Measurements from ENCODE around the gene ARL6.

ARL6 gene

DNA sequence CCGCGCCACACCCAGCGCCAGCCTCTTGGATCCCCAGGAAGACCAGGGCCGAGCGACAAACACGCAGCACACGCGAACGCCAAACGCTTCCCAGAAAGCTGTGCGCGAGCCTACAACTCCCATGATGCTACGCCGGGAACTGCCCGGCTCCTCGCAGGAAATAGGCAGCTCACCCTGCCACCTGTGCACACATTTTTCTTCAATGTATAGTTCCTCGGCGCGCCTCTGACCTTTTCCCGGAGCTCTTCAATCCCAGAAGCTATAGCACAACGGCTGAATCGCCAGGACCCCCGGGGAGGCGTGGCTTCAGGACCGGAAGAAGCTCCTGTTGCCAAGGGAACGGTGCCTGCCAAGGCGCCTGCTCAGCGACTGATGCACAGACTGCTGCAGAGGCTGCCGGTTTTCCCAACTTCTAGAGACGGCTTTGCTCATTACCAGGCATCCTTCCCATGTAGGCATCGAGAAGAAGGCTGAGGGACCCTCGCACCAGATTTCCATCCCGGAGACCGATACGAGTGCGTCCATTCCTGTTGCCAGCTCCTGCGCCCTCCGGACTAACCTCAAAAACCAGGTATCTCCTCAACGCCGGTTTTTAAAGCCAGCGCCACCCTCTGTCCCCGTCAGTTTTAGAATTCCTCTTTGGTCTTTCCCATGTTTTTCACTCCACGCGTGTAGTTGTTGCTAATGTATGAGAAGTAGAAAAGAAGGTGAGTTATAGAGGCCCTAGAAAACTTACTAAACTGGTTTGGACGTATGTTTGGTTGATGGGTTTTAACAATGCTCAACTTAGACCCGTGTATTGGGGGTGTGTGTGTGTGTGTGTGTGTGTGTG lies at the start of gene ARL6:
Gene ARL6, plus strand, starts transcription at position 352 of the 832 bp plus-strand sequence. CDS start 3,350 bp downstream, outside the sequence.
- peak; percentile 93 for DNase-seq

DNA sequence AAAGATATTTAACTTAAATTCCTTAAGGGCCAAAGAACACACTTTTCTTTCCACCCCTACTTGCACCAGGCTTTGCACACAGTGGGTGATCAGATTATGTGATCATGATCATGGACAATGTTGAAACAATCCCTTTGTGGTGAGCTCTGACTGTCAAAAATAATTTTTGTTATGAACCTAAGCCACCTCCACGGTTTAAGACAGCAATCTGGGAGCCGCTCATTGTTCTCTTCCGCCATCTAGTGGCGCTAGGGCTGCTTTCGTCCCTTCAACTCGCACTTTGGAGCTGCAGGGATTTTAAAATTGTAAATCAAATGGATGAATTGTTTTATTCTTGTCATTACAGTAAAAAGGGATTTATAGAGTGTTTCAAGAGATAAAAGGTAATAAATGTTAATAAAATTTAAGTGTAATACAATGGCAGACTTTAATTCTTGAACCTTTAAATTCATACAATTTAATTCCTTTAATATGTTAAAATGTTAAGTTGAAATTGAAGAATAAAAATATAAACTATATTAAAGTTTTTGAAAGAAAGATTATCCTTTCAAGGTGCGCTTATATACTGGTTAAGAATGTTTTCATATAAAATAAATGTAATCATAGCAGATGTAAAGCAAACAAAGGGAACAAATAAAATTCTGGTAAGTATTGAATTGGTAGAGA lies 45.3 kb upstream of the ARL6 start:
- peak; percentile 89 for DNase-seq

DNA sequence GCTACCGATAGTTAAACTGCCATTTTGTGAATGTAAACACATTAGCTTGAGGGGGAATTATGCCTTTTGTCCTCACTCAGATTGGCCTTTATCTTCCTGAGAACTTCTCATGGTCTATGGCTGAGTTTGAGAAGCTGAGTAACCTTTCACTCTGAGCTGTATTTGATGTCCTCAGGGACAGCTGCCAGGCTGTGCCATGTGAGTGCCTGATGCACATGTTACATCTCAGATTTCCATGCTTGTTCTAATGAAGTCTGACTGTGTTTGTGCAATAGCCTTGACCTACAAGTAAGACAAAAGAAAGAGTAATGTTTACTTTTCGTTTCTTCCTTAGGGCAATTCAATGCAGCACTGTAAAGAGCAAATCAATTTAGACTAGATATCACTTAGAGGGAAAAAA lies 44.1 kb upstream of the ARL6 start:
- no peak for DNase-seq

DNA sequence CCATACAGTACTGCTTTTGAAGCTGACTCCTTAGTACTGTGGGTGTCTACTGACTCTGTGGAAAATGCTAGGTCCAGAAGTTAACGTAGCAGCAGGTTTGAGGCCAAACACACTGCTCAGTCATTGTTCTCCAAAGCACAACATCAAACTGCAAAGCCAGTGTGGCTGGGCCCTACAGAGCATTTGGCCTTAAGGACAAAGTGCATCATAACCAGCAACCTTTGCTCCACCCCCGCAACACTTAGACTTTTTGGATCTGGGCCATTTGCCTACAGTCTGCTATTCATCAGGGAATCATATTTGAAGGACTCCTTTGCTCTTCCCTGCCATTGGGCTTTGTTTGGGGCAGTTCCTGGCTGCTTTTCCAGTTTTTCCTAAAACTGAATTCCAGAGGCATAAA lies 43.1 kb upstream of the ARL6 start:
- DNase-seq: no peak

DNA sequence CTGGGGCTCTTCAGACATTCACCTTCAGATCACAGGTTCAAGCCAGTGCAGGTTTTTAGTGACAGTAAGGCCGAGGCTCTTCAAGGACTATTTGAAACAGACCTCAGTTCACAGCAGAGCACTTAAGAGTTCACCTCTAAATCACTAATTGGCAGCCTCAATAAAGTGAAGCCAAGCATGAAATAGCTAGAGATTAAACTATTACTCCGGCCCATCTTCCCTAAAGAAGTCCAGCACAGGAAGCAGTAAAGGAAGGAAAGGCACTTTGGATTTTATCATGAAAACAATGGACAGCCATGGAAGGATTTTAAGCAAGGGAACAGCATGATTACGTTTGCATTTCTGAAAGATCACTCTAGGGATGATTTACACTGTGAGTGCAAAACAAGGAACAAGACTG lies 27.6 kb upstream of the ARL6 start:
- DNase-seq: no peak

- DNase-seq: no peak
Observed at GRCh38 chr3:97738761-97739160, 25.8 kb upstream of the ARL6 start.

GRCh38 chr3:97742036-97742435 lies 22.5 kb upstream of the ARL6 start:
- no peak for DNase-seq

DNA sequence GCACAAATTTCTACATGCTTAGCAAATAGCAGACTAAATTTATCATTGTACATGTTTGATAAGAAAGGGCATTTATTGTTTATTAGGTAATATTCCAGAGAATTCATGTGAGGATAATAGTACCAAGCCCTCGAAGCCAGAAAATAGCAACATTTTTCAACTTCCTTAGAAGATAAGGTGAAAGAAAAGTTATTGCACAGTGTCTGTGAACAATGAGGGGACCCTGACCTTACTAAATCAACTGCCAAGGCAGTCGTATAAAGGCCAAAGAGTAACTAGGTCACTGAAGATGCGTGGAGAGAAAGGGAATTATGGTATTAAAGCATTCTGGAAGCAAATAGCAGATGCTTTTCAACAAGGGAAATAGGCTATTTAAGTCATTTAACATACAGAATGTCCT lies 20.3 kb upstream of the ARL6 start:
- DNase-seq: no peak

GRCh38 chr3:97763586-97764406 lies 762 bp upstream of the ARL6 start:
- DNase-seq: no peak

GRCh38 chr3:97765336-97765735 lies 778 bp downstream of the ARL6 start:
- peak; percentile 31 for DNase-seq

GRCh38 chr3:97772926-97773325 lies 8.4 kb downstream of the ARL6 start:
- DNase-seq: no peak

- DNase-seq: no peak
Observed at GRCh38 chr3:97778152-97778551, 13.6 kb downstream of the ARL6 start.

DNA sequence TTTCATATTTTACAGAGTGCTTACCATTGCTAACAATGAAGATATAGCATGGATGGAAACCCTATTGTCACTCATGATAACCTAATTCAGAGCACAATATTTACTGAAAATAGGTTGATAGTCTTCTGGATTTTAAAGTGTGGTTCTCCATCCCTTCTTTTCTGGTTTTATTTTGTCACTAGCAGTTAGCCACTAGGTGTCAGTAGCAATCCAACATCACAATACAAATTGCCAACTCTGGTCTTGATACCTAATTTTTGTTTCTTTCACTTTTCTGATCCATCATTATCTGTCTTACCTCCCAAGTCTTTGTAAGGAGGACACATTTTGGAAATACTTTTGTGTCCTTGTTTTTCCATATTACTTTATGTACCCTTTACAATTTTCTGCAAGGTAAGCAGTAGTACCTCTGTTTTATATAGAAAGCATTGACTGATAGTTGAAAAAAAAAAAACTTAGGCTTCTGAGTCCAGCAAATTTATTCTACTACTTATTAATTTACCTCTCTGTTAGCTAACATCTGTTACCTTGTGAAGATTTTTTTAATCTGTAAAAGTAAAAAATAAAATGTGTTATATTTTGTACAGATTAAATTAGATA lies 29.0 kb downstream of the ARL6 start:
- DNase-seq: peak; percentile 80

- DNase-seq: no peak
Observed at GRCh38 chr3:97795951-97796350, 31.4 kb downstream of the ARL6 start.

GRCh38 chr3:97804471-97804870 lies 39.9 kb downstream of the ARL6 start:
- no peak for DNase-seq

- no peak for DNase-seq
Observed at GRCh38 chr3:97810779-97811390, 46.3 kb downstream of the ARL6 start.

DNA sequence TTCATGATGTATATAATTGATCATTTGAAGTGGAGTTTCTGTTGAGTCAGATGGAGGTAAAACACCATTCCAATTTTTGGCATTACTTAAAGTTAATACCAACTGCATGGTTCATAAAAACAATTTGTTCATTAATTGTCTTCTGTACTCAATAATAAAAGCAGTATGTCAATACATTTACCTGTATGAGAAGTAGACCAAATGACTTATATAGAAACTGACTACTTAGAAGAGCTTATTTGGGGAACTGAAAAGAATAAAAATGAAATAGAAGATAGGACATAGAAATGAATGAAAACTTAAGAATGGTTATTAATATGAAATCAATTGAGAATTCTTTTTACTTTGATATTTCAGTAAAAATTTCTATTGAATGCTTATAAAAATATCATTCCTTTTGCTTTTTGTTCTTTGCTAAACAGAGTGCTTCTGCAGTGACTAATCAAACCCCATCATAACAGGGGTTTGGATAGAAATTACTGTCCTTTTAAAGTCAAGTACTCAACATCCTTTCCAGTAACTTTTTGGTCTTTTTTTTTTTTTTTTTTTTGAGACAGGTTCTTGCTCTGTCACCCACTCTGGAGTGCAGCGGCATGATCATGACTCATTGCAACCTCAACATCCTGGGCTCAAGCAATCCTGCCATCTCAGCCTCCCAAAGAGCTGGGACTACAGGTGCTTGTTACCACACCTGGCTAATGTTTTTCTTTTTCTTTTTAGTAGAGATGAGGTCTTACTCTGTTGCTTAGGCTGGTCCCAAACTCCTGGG lies 50.8 kb downstream of the ARL6 start:
- no peak for DNase-seq

DNA sequence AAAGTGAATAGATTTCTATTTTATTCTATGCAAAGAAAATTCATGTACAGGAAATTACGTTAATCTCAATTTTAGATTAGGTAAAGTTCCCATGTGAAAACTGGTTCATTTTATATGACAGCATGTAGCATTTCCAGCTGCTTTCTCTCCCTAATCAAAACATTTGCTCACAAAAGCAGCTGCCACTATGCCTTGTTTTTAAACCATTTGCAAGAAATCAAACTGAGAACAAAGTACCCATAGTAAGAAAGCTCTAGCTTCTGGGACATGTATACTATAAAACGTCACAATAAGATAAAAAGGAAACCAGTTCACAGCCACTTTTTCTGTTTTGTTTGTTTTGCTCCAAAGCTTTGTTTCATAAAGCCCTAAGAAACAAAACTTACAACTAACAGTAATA lies 52.3 kb downstream of the ARL6 start:
- no peak for DNase-seq

DNA sequence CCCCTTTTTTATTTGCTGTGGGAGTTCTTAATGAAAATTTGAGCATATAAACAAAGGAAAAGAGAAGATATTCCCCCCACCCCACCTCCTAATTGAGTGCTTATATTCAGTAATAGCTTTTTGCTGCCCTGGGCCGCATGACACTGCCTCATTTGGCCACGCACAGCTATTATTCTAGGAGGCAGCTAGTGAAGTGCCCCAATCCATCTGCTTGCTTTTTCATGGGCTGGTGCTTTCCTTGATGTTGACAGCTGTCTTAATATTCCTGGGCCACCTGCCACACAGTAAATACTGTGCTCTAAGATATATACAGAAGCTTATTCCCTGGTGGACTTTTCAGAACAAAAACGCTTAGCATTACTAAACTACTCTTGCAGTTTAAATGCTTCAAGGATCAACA lies 53.4 kb downstream of the ARL6 start:
- DNase-seq: no peak

DNA sequence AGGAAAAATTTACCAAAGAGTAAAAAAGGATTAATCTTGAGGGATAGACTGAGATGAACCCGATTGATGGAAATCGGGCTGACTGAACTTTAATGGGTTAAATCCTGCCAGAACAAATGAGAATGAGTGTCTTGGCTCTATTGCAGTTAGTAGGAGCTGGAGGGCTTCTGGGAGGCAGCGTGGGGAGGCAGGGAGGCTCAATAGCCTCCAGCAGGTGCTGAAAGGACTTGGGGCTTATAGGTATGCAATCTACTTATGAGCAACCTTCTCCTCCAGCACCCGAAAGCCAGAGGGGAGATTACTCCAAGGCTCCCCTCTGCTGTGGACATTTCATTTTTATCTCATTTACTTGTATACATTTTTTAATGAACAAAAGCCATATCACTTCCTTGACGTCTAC lies 56.2 kb downstream of the ARL6 start:
- no peak for DNase-seq

DNA sequence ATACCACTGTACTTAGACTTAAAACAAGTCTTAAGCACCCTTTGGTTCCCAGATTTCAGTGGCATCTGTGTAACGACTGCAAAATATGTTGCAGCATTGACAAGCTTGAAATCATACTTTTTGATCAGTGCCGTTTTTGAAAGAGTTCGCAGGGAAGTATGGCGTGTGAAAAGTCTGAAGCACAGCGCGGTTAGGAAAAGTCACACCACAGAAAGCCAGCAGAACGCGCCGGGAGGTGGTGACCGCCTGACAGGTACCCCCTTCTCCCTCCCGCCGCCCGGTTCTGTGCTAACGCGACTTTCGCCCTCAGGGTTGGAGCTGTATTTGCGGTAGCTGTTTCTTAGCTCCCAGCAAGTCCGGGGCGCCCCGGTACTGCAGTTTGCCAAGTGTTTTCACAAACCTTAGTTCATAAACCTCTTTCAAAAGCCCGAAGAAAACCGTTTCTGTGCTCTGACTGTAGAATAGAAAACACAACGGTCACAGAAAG lies 56.8 kb downstream of the ARL6 start:
- DNase-seq: peak; percentile 86

Measured in OCI-M1 (cell line).